GM21390 (cell line): ENCODE data around the gene HOXA13.
A peak's percentile ranks its signal among the peaks of the same experiment; 100 is the strongest.

Experiments
- ATAC-seq: cut with Tn5 transposase; IDR thresholded peaks from one replicate; pipeline ENCODE4 v1.9.1; 2021; ENCODE audit not compliant: unreplicated experiment

Gene HOXA13

DNA sequence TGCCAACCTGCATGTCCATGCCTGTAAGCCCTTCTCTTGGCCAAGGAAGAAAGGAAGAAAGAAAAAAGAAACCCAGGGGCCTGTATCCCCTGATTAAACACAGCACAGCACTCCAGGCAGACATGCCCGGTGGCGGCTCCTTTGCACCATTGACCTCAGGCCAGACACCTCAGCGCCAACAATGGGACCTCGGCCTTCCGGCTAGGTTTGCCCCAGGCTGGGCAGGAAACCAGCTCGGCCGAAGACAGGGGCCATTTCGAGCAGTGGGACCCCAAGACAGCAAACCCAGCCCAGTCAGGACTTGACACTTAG lies 28.6 kb downstream of the HOXA13 start:
- no peak for ATAC-seq

DNA sequence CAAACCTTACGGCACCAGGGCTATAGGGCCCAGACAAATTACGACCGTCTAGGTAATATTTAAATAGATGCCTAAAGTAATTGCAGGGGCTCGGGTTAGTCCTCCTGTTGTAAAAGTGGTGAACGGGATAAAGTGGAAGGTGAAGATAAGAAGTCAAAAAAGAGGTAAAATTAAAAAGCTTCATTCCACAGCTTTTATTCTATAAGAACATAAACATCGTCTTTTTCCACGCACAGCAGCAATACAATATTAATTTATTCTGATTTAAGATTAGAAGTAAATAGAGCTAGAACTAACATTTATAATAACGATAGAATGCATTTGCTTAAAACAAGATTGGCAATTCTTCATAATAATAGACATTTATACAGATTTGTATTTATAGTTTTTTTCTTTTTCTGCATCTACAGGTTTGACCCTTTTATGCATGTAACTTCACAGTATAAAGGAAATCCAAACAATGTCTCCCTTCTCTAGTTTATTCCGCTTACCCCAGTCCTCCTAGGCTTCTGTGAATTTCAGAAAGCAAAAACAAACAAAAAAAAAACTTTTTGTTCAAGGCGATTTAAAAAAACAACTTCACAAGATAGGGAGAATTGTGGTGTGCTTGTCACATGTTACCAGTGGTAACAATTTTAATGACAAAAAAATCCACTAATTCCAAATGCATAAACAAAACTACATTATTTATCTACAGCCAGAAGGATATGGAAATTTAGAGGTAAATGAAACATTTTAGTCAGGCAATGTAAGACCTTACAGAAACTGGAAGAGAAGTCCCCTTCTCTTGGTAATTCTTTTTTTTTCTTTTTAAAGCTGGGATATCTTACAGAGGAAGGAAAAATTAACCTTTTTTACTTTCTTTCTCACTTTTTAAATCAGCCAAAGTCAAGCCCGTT lies 29.2 kb downstream of the HOXA13 start:
- no peak for ATAC-seq

DNA sequence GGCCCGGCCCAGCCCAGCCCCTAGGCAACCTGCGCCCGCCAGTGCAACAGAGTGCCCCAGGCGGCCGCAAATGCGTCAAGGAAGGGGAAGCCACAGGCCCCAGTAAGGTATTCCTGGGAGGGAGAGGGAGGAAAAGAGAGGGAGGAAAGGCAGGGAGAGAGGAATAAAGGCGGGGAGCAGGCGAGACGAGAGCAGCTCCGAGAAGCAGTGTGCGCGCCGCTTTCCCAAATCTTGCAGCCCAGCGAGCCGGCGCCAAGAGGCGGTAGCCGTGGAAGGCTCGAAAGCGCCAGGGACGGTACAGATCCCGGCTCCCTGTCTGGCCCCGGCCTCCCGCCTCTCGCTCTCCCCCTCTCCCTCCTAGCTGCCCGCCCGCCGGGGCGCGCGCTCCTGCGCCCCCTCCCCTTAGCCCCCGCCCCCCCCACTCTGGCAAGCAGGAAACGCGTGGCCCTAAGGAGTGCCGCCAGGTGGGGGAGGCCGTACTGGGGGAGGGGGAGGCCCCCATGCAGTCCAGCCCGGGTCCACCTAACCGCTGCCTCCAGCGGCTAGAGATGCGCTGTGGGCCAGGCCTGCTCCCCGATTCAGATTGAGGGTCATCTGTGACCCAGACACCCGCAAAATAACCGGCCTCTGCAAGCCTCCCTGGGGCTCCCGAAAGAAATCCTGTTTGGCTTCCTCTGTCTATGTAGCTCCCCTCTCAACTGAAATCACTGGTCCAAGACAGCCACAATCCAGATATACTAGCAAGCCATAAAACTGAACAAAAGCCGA lies 30.0 kb downstream of the HOXA13 start:
- ATAC-seq = no peak

DNA sequence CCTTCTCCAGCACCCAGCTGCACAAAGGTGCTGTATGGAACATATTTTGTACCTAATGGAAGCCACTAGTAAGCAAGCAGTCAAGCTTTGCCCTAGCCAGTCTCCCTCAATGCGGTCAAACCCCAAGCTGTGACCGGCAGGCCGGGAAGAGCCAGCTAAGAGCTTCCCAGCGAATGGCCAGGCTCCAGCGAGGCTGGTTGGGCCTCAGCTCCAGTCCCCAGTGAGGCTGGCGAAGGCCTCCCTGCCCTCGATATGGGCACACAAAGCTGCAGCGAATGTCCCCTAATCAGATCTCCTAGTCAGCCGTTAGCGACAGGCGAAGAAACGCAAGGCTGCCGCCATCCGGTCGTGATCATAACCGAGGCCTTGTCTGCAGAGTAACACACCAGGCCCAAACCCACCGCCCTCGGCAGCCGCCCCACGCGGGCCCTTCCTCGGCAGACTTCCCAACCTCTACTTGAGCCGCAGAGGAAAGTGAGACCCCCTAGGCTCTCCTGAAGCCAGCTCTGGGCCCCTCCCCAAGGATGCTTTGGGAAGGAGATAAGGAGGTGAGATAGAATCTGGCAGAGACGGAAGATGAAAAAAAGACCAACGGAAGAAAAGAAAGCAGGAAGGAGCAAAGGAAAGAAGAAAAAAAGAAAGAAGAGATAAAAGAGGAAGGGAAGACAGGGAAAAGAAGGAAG lies 31.5 kb downstream of the HOXA13 start:
- ATAC-seq = no peak

DNA sequence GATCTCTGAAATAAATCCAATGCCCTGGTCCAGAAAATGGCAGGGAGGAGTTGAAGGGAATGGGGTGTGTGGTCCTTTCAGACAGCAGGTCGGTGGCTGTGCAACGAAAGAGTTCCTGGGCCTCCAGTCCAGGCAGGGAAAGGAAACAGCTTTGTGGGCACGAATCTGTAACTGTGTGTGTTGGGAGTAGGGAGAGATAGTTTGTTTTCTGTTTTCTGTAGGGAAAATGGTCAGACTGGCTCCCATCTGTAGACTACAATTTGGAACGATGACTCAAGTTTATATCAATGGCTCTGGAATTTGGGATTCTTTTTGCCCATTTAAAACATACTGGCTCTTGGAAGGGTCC lies 32.0 kb downstream of the HOXA13 start:
- ATAC-seq = no peak

DNA sequence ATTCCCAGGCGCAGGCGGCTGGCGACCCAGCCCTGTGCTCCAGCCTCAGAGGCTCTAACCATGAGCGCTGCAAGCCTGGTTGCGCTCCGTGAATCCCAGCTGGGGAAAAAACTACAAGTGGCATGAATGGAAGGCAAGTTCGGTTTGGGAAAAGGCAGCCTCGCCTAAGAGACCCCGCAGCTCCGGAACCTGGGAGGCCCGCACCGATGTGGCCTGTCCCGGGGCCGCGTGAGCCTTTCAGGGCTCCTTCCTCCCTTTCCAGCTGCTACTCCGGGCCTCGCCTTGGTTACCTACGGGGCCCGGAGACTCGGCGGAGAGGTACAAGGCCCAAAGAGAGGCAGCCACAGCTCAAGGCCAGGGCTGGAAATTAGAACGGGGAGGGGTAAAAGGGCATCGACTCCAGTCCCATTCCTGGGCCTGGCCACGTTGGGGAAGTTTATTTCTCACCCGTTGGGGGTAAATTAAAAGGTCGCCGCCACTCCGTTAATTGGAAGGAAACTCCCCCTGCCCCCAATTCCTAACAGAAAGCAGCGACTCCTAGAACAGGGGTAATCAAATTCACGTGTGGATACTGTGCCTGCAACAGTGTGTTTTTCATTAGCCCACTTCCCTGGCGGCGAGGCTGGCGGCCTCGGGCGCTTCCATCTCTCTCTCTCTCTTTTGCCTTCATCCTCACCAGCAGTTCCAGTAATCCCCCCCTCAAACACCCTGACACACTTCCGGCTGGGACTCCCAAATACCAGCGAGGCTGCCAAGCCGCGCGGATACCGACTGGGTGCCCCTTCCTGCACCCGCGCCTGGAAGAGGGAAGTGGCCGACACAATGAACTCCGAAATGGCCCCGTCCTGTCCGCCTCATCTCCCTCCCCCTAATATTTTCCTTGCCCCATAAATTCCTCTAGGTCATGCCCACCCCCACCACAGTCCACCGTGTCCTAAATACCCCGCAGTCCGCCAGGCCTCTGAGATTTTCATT lies 33.1 kb downstream of the HOXA13 start:
- no peak for ATAC-seq

DNA sequence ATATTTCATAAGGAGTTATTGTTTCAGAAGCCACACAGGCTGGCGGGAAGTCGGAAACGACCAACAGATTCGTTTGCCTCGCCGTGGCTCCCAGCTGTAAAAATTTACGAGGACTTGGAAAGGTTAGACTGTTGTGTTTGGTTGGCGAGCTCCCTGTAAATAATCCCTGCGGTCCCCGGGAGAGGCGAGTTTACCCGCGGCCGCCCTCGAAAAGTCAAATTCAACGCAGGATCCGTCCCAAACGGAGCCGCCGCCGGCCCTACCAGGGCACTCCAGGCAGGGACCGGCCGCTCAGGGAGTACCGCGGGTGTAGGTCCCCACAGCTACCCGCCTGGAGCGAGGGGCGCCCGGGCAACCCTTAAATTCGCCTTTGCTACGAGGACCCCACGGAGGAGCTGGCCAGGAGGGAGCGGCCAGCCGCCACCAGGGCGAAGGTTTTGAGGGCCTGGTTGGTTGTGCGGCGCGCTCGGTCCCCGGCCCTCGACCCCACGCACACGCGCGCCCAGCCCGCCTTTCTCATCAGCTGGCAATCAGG lies 33.8 kb downstream of the HOXA13 start:
- ATAC-seq = no peak

DNA sequence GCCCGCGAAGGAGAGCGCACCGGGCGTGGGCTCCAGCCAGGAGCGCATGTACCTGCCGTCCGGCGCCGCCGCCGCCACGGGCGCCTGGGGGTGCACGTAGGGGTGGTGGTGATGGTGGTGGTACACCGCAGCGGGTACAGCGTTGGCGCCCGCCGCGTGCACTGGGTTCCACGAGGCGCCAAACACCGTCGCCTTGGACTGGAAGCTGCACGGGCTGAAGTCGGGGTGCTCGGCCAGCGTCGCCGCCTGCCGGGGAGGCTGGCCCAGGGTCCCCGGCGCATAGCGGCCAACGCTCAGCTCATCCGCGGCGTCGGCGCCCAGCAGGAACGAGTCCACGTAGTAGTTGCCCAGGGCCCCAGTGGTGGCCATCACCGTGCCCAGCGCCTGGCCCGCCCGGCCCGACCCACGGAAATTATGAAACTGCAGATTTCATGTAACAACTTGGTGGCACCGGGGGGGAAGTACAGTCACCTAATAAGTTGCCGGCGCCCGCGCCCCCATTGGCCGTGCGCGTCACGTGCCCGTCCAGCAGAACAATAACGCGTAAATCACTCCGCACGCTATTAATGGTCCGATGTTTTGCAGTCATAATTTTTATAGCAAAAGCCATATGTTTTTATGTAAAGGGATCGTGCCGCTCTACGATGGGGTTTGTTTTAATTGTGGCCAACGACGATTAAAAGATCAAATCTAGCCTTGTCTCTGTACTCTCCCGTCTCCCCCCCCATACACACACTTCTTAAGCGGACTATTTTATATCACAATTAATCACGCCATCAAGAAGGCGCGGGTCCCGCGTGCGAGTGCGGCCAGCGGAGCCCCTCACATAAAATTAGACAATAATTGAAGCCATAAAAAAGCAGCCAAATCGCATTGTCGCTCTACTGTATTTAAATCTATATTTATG lies 34.5 kb downstream of the HOXA13 start, which contains the start of gene HOXA9:
Gene HOXA9 (minus strand): TSS at position 449 of the 907 bp plus-strand sequence. CDS start 80 bp downstream, at position 369.
- ATAC-seq = no peak

DNA sequence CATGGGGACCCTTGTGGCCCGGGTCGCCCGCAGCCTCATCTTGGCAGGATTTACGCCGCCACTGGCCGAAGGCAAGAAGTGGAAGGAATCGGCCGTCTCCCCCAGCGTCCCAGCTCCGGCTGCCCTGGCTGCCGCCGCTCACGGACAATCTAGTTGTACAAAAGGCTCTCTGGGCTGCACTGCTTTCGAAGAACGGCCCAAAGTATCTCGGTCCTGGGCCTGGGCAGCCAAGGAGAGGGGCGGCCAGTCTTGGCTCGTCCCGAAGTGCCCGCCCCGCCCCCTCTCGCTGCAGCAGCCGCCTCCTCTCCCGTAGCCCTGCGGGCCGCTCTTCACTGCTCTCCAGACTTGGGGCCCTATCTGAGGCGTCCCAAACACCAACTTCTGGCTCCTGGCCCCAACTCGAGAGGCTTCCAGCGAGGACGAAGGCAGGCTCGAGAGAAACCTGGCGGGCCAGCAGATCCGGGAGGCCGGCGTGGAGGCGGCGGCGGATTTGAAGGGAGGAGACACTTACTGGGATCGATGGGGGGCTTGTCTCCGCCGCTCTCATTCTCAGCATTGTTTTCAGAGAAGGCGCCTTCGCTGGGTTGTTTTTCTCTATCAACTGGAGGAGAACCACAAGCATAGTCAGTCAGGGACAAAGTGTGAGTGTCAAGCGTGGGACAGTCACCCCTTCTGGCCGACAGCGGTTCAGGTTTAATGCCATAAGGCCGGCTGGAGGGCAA lies 35.4 kb downstream of the HOXA13 start:
- no peak for ATAC-seq

DNA sequence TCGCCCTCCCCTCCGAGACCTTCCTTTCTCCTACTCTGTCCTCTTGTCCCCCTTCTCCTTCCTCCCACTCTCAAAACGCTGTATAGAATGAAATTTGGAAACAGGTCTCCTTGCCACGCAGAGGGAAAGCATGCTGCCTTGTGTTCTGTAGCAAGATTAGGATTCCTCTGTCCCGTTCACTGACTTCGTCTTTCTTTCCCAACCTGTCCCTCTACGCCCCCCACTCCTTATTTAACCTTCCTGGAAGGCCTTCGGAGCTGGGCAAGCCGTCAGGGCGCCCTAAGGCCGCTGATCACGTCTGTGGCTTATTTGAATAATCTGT lies 35.9 kb downstream of the HOXA13 start:
- ATAC-seq = no peak

DNA sequence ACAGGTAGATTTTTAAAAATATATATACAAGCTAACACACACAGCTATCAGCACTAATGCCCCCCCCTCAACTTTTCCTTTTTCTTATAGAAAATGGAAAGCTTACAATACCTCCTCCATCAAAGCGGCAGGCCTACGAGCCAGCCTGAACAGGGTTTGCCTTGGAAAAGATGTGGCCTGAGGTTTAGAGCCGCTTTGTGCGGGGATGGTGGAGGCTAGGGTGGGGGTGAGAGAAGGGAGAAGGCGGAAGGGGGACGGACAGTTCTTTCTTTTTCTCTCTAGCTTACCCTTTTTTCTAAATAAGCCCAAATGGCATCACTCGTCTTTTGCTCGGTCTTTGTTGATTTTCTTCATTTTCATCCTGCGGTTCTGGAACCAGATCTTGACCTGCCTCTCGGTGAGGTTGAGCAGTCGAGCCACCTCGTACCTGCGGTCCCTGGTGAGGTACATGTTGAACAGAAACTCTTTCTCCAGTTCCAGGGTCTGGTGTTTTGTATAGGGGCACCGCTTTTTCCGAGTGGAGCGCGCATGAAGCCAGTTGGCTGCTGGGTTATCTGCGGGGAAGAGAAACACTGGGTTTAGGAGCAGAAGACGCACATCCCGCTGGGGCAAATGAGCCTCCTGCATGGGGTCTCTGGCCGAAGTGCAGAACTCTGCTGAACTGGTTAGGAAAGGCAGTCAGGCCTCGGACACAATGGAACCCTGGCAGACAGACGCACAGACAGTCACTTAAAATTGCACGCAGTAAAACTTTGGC lies 36.4 kb downstream of the HOXA13 start:
- ATAC-seq = no peak

DNA sequence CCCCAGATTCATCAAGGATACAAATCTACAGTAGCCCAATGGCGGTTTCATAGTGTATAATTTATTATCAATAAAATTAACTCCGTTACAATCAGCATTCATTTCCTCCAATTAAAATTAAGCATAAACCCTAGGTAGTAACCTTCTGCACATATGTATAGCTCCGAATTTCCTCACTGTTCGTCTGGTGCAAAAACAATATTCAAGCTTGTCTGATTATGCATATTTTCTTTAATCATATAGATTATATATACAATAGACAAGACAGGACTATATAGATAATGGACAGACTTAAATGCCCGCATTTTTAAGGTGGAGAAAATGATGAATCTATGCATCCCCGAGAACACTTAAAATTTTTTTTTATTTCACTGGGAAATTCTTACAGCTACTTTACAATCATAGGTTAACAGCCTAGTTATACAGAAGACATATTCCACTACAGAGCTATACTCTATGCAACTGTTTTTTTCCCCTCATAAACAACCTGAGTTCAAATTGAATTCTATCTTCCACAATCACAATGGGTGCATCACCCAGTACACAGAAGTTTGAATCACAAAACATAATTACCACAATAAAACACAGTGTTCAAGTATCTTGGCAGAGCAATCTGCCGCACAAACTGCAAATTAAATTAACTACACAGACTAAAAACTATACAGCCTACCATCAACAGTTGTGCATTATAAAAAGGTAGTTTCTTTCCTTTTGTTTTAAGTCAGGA lies 37.2 kb downstream of the HOXA13 start:
- no peak for ATAC-seq

DNA sequence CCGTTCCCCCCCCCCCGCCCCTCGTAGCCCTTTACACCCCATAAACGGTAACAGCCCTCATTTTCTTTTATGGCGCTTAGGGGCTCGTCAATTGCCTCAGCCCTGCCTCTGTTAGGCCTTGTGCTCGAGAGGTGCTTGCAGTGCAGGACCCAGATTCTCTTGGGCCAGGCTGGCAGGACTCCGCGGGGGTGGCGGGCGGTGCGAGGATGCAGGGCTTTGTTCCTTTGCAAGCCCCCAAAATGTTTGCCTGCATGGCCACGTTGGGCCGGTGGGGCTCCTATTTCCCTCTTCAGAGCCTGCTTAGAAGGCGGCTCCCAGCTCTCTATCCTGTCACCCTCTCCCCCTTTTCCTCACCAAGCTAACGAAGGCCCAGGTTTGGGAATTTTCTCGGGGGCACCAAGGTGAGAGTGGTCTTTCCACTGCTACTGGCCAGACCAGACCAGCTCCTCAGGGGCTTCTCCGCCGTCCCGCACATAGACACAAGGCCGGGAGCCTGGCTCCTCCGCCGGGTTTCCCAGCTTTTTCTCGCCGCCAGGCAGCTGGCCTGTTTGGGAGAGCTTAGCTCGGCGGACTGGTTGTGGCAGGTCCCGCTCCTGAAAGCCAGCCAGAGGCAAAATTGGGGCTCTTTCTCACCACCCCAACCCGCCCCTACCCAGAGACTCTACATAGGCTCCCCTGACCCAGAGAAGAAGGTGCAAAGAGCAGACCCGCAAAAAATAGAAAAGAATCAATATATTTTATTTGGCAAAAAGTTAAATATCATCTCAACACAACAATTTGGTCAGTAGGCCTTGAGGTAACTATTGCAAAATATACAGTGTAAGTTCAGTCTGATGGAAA lies 38.0 kb downstream of the HOXA13 start:
- no peak for ATAC-seq

DNA sequence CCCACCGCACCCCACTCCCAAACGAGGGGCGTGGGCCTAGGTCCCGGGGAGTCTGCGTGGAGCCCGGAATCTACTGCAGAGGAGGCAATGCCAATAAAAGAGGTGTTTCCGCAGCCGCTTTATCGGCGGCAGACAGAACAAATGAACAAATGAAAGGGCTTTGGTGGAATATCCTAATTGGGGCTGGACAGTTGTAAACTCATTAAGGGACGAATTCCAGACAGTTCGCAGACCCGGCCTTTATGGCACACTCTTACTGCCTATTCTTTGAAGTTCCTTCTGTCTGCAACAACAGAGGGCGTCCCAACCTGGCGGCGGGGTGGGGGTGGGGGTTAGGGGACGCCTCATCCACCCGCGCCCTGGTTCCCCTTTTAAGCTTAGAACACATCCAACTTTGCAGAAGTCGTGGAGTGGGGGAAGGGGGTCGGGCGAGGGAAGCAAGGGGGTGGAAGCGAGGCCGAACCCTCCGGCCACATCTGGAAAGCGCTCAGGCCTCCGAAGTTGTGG lies 38.6 kb downstream of the HOXA13 start:
- no peak for ATAC-seq

DNA sequence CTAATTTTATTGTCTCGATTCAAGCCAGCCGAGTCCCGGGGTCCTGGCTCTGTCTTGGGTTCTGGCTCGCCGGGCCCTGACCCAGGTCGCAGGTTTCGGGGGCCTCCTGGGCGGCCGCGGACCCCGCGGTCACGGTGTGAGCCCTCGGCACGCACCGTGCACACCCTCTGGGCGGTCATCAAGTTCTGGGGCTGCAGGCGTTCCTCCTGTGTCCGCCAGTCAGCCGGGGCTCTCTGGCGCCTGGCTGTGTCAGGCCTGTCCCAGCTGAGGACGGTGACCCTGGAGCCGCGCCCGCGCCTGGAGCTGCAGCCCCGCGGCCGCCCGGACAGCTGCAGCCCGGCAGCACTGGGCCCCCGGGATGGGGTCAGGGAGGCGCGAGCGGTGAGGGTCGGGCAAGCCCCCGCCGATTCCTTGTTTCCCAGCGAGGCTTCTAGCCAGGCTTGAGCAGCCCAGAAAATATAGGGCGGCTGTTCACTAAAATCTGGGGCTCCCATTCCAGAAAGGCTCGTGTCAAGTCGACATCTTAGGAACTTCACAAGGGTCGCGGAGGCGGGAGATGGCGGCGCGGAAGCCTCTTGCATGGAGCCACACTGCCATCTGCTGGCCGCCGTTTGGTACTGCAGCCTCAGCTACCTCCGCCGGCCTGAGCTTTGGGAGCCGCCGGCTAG lies 39.2 kb downstream of the HOXA13 start:
- ATAC-seq = peak; percentile 68

DNA sequence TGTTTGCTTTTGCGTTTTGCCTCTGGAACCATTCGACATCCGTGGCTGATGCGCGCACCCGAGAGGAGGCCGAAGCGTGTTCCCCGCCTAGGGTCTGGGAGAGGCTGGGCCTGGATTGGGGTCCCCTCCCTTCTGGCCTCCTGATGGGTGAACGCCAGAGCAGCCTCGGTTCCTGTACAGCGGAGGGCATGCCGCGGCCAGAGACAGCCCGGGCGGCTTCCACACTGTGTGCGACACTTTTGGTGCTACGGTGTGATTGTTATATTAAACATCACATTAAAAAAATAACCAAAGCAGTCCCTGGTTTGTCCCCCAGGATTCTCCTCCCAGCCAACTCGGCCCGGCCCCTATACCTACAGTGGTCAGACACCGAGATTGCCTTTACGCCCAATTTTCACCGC lies 39.7 kb downstream of the HOXA13 start:
- no peak for ATAC-seq
